Activated CD4-positive, CD25-positive, alpha-beta regulatory T cell treated with anti-CD3 and anti-CD28 coated beads, Interleukin-2, amount 50 U/mL, for 24 hours (primary cell): Measurements from ENCODE around the gene SLC38A5.
A peak's percentile ranks its signal among the peaks of the same experiment; 100 is the strongest.
"Not testable (repeated sequence)": the region's sequence is repeated elsewhere in the genome, so short reads cannot be mapped to it uniquely, and the experiment has no call there.

ENCODE experiments used
- ATAC-seq, 2 donors: fragments of 150-1000 bp; cut with Tn5 transposase; one replicate each; pipeline ENCODE4 v1.10.0; 2021; ENCODE audit warnings: mild to moderate bottlenecking in 1 of 2, moderate library complexity in 1 of 2

SLC38A5 gene

DNA sequence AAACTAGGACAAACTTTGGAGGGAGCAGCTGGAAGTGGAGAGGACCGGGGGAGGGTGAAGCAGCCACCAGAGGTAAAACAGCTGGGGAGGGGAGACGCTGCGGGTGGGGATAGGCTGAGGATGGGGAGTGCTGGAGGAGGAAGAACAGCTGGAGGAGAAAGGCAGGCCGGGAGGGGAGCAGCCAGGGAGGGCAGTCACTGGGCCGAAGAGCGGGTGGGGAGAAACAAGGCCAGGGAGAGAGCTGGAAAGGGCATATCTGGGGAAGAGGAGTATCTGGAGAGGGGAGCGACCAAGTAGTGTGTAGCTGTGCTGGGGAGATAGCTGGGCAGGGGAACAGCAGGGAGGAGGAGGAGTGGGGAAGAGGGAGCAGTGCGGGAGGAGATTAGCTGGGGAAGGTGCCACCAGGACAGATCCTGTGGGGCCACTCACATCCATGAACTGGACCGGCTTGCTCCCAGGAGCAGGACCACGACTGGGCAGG, 2.7 kb downstream of the SLC38A5 start:
- no peak for ATAC-seq

DNA sequence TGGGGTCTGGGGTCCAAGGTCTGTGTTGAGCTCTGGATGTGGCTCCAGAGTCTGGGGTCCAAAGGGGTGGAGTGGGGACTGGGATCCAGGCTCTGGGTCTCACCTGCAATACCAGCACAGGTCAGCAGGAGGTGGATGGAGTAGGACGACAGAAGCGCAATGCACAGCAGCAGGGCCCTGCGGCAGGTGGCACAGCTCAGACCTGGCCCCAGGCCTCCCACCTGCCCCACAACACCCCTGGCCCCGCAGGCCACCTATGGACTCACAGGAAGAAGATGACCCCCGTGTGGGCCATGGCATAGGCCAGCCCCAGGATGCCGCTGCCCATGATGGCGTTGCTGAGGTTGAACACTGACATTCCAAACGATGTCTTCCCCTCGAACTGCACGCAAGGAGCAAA, 3.4 kb downstream of the SLC38A5 start:
- ATAC-seq: no peak

DNA sequence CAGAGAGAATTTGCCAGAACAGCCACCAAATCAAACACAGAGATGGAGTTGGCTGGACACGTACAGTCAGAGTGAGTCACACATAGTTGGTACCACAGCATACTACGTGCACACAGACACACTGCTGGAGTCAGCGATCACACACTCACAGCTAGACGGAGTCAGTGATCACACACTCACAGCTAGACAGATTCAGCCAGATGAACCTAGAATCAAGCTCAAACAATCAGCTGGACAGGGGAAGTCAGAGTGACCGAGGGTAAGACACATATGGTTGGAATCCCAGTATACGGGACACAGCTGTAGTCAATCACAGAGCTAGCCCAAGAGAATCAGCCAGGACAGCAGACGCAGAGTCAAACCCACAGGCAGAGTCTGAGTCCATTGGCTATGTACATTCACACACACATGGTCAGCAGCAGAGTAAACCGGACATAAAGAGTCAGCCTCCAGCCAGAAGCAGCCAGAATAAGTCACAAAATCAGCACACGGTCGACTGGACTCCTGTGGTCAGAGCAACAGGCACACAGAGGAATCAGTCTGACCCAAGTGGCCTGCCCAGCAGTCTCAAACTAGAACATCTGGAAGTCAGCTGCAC, 4.6 kb downstream of the SLC38A5 start:
- ATAC-seq: no peak

DNA sequence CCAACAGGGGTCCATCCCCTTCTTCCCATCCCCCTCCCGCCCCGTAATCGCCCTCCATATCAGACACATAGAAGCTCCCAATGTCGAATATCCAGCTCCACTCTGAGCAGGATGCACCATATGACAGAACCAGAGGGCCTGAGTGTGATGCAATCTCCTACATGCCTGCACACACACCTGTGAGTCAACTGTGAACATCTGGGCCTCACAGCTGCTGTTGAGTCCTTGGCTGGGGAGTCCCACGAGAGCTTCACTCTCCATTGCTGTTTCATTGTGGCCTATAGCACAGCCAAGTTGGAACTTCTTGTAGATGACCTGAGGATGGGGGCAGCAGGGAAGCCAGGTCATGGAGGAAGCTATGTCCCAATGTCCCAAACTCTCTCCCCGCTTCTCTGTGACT, 8.2 kb downstream of the SLC38A5 start:
- ATAC-seq: peak; percentile 57 to 70

DNA sequence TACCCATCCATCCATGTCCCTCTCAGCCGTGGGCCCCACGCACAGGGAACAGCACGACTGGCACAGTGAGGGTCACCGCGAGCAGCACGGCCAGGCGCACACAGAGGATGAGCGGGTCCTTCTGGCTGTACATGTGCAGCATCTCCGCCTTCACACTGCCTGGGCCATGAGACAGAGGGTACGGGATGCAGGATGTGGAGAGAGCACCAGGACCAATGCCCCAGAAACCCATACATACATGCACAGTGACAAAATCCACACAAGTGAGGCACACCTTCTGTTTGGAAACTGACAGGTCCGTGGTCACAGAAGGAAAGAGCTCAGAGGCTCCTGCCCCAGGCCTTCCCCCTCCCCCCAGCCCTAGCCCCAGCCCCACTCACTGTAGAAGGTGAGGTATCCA, 9.5 kb downstream of the SLC38A5 start:
- no peak for ATAC-seq

DNA sequence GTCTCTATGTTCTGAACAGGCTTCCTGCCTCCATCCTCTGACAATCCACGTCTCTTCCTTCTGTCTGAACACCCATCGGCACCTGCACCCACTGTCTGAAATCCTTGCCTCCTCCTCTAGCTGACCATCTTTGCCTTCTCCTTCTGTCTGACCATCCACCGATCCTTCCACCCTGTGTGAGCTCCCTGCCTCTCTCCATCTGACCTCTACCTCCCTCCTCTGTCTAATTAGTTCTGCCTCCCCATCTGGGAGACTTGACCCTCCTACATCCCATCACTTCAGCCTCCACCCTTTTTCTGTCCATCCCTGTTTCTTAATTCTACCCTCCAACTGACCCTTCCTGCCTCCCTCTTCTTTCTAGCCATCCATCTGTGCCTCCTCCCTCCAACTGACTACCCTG, 10.0 kb downstream of the SLC38A5 start:
- ATAC-seq: no peak

DNA sequence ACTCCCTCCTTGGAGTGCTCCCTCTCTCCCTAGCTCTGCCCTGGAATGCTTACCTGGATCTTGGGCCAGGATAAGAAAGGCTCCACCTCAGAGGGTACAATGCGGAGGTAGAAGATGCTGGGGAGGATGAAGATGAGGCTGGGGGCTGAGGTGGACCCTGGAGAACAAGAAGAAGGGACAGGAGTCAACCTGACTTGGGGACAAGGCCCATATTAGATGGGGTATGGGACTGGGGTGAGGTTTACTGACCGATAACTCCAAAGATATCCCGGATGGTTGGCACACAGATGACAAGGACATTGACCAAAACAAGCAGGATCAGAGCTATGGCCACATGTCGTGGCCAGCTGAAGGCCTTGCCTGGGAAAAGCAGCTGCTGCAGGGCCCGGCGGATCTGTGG, 10.6 kb downstream of the SLC38A5 start:
- ATAC-seq: no peak

DNA sequence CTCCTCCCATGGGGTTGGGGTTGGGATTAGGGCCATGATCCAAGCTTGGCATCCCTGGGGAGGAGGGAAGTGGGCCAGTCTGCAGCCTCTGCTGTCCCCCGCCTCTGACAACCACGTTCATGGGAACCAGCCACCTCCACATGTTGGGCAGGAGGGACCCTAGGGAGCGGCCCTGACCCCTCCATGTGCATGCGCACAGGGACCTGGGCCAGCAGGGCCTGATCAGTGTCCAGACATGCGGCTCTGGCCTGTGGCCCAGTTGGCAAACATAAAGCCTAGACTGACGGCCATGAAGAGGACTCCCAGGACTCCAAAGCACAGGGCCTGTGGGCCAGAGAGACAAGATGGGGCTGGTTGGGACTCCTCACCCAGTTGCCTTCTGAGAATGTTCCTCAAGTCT, 11.3 kb downstream of the SLC38A5 start:
- ATAC-seq: no peak

DNA sequence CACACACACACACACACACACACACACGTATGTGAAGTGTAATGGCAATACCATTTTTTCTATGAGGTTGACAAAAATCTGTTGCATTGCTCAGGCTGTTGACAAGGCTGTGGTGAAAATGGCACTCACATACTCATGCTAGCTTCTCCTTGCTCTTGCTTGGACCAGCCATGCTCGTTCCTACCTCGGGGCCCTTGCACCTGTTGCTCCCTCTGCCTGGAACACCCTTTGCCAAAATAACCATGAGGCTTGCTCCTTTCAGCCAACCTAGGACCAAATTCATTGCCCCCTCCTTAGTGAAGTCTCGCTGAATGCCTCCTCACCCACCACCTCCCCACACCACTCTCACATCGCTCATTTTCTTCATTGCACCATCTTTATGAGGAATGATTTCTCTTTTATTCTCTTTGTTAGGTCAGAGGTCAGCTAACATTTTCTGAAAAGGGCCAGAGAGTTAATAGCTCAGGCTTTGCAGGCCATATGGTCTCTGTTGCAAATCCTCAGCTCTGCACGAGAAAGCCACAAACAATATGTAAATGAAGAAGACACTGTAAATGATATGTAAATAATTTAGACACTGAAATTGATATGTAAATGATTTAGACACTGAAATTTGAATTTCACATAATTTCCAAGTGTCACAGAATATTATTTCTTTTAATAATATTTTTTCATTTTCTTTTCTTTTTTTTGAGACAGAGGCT, 13.3 kb downstream of the SLC38A5 start:
- ATAC-seq: no peak

DNA sequence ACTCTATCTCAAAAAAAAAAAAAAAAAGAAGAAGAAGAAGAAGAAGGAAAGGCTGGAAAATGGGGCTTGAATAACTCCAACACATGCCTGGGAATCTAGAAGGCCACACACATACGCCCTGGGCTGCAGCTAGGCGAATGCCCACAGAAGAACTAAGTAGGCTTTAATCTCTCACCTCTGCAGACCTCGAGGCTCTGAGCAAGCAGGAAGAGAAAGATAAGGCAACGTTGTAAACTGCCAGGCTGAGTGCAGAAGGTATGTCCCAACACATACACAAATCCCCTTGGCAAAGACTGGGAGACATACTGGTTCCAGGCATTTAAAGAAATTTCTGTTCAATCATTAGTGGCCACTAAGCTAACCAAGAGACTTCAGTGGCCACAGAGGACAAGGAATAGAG, 18.4 kb downstream of the SLC38A5 start:
- no peak for ATAC-seq

DNA sequence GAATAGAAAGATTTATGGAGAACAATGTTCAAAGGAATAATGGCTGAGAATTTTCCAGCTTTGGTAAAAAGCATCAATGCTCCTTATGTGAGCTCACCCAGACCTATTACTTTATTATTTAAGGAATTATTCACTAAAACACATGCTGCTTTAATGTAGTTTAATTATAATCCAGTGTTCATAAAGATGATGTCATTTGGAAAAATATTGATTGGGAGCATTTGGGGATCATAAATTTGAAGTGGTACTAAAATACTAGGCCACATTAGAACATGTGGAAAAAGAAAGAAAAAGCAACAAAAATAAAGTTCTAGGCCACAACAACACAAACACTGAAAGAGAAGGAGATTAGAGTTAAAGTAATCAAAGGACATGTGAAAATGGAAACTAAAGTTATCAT, 20.0 kb downstream of the SLC38A5 start:
- no peak for ATAC-seq

DNA sequence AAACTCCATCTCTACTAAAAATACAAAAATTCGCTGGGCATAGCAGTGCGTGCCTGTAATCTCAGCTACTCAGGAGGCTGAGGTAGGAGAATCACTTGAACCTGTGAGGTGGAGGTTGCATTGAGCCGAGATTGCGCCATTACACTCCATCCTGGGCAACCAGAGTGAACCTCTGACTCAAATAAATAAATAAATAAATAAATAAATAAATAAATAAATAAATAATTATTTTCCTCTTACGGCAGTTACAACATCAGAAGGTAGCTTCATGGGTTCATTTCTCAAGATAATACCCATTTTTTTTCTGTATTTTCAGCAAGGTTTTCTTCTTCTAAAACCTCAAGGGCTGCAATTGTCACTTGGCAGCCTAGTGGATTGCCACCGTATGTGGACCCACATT, 22.9 kb downstream of the SLC38A5 start:
- not testable (repeated sequence) for ATAC-seq

DNA sequence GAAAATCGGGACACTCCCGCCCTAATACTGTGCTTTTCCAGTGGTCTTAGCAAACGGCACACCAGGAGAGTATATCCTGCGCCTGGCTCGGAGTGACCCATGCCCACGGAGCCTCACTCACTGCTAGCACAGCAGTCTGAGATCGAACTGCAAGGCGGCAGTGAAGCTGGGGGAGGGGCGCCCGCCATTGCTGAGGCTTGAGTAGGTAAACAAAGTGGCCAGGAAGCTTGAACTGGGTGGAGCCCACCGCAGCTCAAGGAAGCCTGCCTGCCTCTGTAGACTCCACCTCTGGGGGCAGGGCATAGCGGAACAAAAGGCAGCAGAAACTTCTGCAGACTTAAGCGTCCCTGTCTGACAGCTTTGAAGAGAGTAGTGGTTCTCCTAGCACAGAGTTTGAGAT, 36.3 kb downstream of the SLC38A5 start:
- not testable (repeated sequence) for ATAC-seq

DNA sequence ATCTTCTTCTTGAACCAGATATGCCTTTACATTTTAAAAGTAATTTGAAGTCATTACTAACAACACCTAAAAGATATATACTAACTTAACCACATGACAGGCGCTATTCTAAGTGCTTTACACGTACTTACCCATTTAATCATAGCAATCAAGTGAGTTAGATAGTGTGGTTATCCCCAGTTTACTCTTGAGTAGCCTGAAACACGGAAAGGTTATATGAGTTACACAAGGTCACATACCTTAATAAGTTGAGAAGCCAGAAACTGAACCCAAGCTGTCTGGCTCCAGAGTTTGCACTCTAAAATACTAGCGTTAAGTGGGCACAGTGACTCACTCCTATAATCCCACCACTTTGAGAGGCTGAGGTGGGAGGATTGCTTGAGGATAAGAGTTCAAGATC, 39.9 kb downstream of the SLC38A5 start:
- ATAC-seq: not testable (repeated sequence)

DNA sequence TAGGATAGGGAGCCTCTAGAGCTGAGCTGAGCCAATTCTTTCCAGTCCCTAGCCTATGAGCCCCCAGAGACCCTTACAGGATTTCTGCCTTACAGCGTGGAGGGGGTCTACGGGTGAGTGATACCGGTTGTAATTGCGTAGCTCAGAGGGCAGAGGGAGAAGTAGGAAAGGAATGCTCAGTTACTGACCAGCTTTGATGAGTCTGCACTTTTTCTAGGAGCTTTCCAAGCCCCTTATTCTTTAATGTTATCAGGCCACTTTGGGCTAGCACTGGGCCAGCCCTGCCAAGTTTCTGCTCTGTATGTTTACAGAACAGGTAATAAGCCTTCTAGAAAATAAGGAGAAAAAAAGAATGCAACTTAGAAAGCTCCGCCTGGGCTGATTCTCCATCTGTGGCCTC, 40.5 kb downstream of the SLC38A5 start:
- not testable (repeated sequence) for ATAC-seq

DNA sequence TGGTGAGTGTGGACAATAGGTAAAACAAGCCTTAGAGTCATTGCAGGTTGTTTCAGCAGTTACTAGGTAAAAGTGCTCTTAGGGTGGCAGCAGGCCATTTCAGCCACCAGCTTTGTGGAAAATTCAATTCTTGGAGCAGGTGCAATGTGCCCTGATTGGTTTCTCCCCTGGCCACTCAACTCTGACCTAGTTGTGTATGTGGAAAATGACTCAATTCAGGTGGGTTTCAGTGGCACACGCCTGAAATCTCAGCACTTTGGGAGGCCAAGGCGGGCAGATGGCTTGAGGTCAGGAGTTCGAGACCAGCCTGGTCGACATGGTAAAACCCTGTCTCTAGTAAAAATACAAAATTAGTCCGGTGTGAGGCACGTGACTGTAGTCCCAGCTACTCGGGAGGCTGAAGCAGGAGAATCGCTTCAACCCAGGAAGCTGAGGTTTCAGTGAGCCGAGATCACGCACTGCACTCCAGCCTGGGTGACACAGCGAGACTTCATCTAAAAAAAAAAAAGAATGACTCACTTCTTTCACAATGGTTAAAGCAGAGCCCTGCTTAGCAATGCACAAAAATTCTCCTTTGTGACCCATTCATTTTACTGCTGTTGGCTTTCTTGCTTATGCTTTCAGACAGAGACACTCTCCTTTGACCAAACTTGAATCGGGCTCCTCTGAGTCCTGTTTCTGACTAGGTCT, 42.9 kb downstream of the SLC38A5 start:
- peak; percentile 97 to 98 for ATAC-seq

DNA sequence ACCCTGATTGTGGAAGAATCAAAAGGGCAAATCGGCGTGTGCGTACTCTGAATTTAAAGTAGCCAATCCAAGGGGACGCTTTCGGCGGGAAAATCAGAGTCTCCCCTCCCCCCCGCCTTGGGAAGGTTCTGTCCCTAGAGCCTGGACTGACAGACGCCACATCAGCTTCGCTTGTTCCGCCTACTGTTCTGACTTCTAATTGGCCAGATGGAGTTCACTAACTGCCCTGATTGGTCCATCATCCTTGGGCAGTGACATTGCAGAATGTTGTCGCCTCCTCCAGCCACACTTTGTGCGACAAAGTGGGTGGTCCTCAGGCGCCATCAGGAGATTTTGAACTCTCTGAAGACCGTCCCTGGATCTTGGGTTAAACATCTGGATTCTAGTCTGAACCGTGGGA, 58.2 kb downstream of the SLC38A5 start, which contains the start of gene SSX4B:
TSS of gene SSX4B (minus strand) at position 101 of the 400 bp plus-strand sequence. CDS start 588 bp downstream, outside the sequence.
- not testable (repeated sequence) for ATAC-seq
